HepG2 (cell line): ENCODE results near the gene APBB2. TPM values are rescaled to one million over a fixed set of nuclear protein-coding genes. Genes with fewer than 3 reads are reported as not detected.

ENCODE experiments used
- ATAC-seq: fragments of 200-7000 bp; cut with Tn5 transposase; 3 replicates; pipeline ENCODE4 v1.9.1; 2020; ENCODE audit warnings: mild to moderate bottlenecking, moderate library complexity
- BruUV-seq: library from RNA; stranded (reverse); fragments of 400-500 nt; replicated peaks from 2 replicates; lab custom pipeline; 2021; lab: Mats Ljungman, UMichigan
- CTCF ChIA-PET: fragments of 300-600 bp; formaldehyde crosslinking; extraction: SDS; loops from one replicate; lab custom pipeline; 2021; ENCODE audit warnings: low total read pairs, inconsistent platforms, low intra/inter-chr PET ratio; lab: Yijun Ruan, JAX
- POLR2A ChIA-PET: fragments of 350-600 bp; sonication (Branson Sonifier 250); formaldehyde crosslinking; loops from one replicate; lab custom pipeline; 2020; ENCODE audit warnings: antibody characterized with exemption, inconsistent platforms; lab: Yijun Ruan, JAX
- DNase-seq: peaks from one replicate; pipeline ENCODE4 v3.0.0-alpha.2; 2015; ENCODE audit warnings: low spot score
- FAIRE-seq: peaks from 3 replicates; lab custom pipeline; 2011; peaks lifted over from hg19 to GRCh38; lab: Jason Lieb, UNC
- H2AFZ ChIP-seq: one replicate; pipeline ENCODE4 v1.6.1; 2011; ENCODE audit warnings: low read length, inconsistent platforms
- H3K27ac ChIP-seq: fragments of 300-600 bp; 3 replicates; pipeline ENCODE4 v1.8.0; 2011; ENCODE audit warnings: mixed run types, mild to moderate bottlenecking, mixed read lengths, low read length, inconsistent platforms; ENCODE audit not compliant: insufficient read depth; ENCODE audit errors: extremely low read length
- H3K27me3 ChIP-seq, 2 experiments: fragments of 200-600 bp in 1 of 2; 2 replicates in 1 of 2; 3 replicates in 1 of 2; pipeline versions ENCODE4 v1.6.0 to v1.8.0; 2011; ENCODE audit warnings: low read length in 2 of 2, mild to moderate bottlenecking in 2 of 2, moderate library complexity in 2 of 2, inconsistent platforms in 1 of 2; ENCODE audit not compliant: insufficient read depth in 2 of 2, control insufficient read depth in 1 of 2
- H3K36me3 ChIP-seq, 2 experiments: fragments of 200-600 bp in 1 of 2; replicated peaks in 1 of 2; 2 replicates in 1 of 2; 3 replicates in 1 of 2; pipeline versions ENCODE4 v1.5.1 to v1.8.0; 2011; ENCODE audit warnings: low read length in 2 of 2, inconsistent platforms in 1 of 2; ENCODE audit not compliant: insufficient read depth in 2 of 2, control insufficient read depth in 1 of 2
- H3K4me1 ChIP-seq: 2 replicates; pipeline ENCODE4 v1.5.1; 2012; ENCODE audit warnings: low read length, inconsistent platforms; ENCODE audit not compliant: insufficient read depth
- H3K4me2 ChIP-seq: 2 replicates; pipeline ENCODE4 v1.6.0; 2011; ENCODE audit warnings: low read depth, low read length, inconsistent platforms
- H3K4me3 ChIP-seq, 3 experiments: fragments of 200-600 bp in 1 of 3; sonication (generic), shearing (Covaris generic) in 1 of 3; replicated peaks in 1 of 3; 2 replicates each; pipeline ENCODE4 v1.5.1; 2011 to 2016; ENCODE audit warnings: low read length in 3 of 3, inconsistent platforms in 2 of 3, low read depth in 2 of 3, mild to moderate bottlenecking in 2 of 3, control low read depth in 1 of 3, mixed read lengths in 1 of 3; ENCODE audit not compliant: insufficient read depth in 1 of 3
- H3K79me2 ChIP-seq: one replicate; pipeline ENCODE4 v1.6.1; 2011; ENCODE audit warnings: low read length, inconsistent platforms; ENCODE audit not compliant: insufficient read depth
- H3K9ac ChIP-seq: 2 replicates; pipeline ENCODE4 v1.6.0; 2011; ENCODE audit warnings: mild to moderate bottlenecking, low read depth, low read length, inconsistent platforms; ENCODE audit not compliant: insufficient read depth
- H3K9me3 ChIP-seq: 2 replicates; pipeline ENCODE4 v1.5.1; 2012; ENCODE audit warnings: mild to moderate bottlenecking, low read length
- H4K20me1 ChIP-seq: 2 replicates; pipeline ENCODE4 v1.6.0; 2011; ENCODE audit warnings: inconsistent platforms, mild to moderate bottlenecking, low read length, moderate library complexity; ENCODE audit not compliant: insufficient read depth
- SKI ChIP-seq: fragments of 450-650 bp; IDR thresholded peaks from one replicate; pipeline ENCODE4 v1.6.1; 2018; ENCODE audit warnings: mild to moderate bottlenecking; ENCODE audit not compliant: partially characterized antibody
- SMYD3 ChIP-seq: sonication (generic); formaldehyde crosslinking; IDR thresholded peaks from 2 replicates; pipeline ENCODE4 v1.8.1; 2023; ENCODE audit warnings: mild to moderate bottlenecking, missing genetic modification reagents
- SOX6 ChIP-seq, 2 experiments: fragments of 450-650 bp in 1 of 2; sonication (generic) in 1 of 2; formaldehyde crosslinking in 1 of 2; IDR thresholded peaks; 2 replicates each; pipeline versions ENCODE4 v1.4.0 to v1.6.1; 2017 to 2020; ENCODE audit warnings: antibody characterized with exemption in 1 of 2, mild to moderate bottlenecking in 1 of 2, missing genetic modification reagents in 1 of 2
- THAP9 ChIP-seq: sonication (generic); formaldehyde crosslinking; IDR thresholded peaks from 2 replicates; pipeline ENCODE4; 2020; ENCODE audit warnings: missing genetic modification reagents, mild to moderate bottlenecking, borderline replicate concordance
- USF2 ChIP-seq, 2 experiments: sonication (generic) in 1 of 2; formaldehyde crosslinking in 1 of 2; IDR thresholded peaks; 2 replicates each; pipeline versions ENCODE4 v1.5.1 to v1.6.1; 2011 to 2020; ENCODE audit warnings: borderline replicate concordance in 1 of 2, low read depth in 1 of 2, low read length in 1 of 2, mild to moderate bottlenecking in 1 of 2, missing genetic modification reagents in 1 of 2, moderate library complexity in 1 of 2
- ZBTB33 ChIP-seq: sonication (generic); formaldehyde crosslinking; IDR thresholded peaks from 2 replicates; pipeline ENCODE4 v1.4.0; 2020; ENCODE audit warnings: missing genetic modification reagents
- ZBTB8A ChIP-seq: sonication (generic); formaldehyde crosslinking; IDR thresholded peaks from 2 replicates; pipeline ENCODE4 v1.4.0; 2020; ENCODE audit warnings: mild to moderate bottlenecking, low read depth, missing genetic modification reagents, borderline replicate concordance
- ZC3H13 ChIP-seq: sonication (generic); formaldehyde crosslinking; IDR thresholded peaks from 2 replicates; pipeline ENCODE4 v1.8.1; 2023; ENCODE audit warnings: mild to moderate bottlenecking, missing genetic modification reagents, moderate library complexity
- ZNF224 ChIP-seq: sonication (generic); formaldehyde crosslinking; IDR thresholded peaks from 2 replicates; pipeline ENCODE4 v1.5.0; 2020; ENCODE audit warnings: mild to moderate bottlenecking, missing genetic modification reagents
- WGBS: methylation state at CpG from one replicate; pipeline ENCODE4 v1.1.6; 2017; ENCODE audit warnings: low lambda C conversion rate; 5-methylcytosine and 5-hydroxymethylcytosine counted together
- in situ Hi-C: cut with HindIII; loops from 2 replicates; pipeline ENCODE4 v1.10.0; 2017; ENCODE audit warnings: low pct_unique_long_range_greater_than_20kb; ENCODE audit not compliant: extremely low pct_ligation_motif_present
- intact Hi-C: fragments of 100-400 bp; cut with micrococcal nuclease; formaldehyde crosslinking; loops from one replicate; pipeline ENCODE4 v1.10.0; 2022; ENCODE audit not compliant: unreplicated experiment
- polyA plus RNA-seq, 8 experiments: library from polyadenylated mRNA; depleted of rRNA in 3 of 8; stranded (reverse) in 7 of 8; unstranded in 1 of 8; fragments of >200 nt; fragmentation: Illumina TruSeq in 4 of 8; extraction: Trizol in 4 of 8; gene quantifications; 2 replicates each; pipeline versions ENCODE4 v1.2.1 to v1.2.3, GENCODE V29; 2011 to 2016; ENCODE audit warnings: low read depth in 4 of 8, missing spikeins in 1 of 8, mixed read lengths in 1 of 8; ENCODE audit not compliant: insufficient read depth in 1 of 8
- total RNA-seq, 5 experiments: library from RNA; depleted of rRNA; stranded (reverse); fragments of >200 nt; fragmentation: Illumina TruSeq; extraction: Trizol; gene quantifications; 2 replicates each; pipeline ENCODE4 v1.2.3, GENCODE V29; 2016; ENCODE audit warnings: low read depth in 1 of 5
- TF ChIP-seq, protein P1 (sequence below): sonication (generic); formaldehyde crosslinking; IDR thresholded peaks from 2 replicates; pipeline ENCODE4 v1.4.0; 2020; ENCODE audit warnings: missing genetic modification reagents, borderline replicate concordance
- TF ChIP-seq, protein P2 (sequence below): sonication (generic); formaldehyde crosslinking; IDR thresholded peaks from 2 replicates; pipeline ENCODE4 v1.8.0; 2022; ENCODE audit warnings: mild to moderate bottlenecking, missing genetic modification reagents, moderate library complexity

Gene APBB2
- total and polyA plus RNA-seq, 2 of the 13 experiments (the other 11 are each of a cell fraction or from before 2014, with no cell fraction given), result 11.7 to 17.0 TPM

DNA sequence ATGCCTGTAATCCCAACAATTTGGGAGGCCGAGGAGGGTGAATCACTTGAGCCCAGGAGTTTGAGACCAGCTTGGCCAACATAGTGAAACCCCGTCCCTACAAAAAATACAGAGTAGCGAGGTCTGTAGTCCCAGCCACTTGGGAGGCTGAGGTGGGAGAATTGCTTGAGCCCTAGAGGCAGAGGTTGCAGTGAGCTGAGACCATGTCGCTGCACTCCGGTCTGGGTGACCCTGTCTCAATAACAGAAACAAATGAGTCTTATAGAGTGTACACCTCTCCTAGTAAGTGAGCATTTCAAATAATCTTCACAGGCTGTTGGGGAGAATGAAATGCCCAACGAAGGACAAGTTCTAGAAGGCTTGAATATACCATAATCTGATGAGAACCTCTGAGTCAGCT is 47.9 kb upstream of the APBB2 start (continued):
- TF ChIP-seq, protein P1, sequence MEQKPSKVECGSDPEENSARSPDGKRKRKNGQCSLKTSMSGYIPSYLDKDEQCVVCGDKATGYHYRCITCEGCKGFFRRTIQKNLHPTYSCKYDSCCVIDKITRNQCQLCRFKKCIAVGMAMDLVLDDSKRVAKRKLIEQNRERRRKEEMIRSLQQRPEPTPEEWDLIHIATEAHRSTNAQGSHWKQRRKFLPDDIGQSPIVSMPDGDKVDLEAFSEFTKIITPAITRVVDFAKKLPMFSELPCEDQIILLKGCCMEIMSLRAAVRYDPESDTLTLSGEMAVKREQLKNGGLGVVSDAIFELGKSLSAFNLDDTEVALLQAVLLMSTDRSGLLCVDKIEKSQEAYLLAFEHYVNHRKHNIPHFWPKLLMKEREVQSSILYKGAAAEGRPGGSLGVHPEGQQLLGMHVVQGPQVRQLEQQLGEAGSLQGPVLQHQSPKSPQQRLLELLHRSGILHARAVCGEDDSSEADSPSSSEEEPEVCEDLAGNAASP, result no peak
- TF ChIP-seq ZBTB8A (no peak), ZBTB33 (no peak)

DNA sequence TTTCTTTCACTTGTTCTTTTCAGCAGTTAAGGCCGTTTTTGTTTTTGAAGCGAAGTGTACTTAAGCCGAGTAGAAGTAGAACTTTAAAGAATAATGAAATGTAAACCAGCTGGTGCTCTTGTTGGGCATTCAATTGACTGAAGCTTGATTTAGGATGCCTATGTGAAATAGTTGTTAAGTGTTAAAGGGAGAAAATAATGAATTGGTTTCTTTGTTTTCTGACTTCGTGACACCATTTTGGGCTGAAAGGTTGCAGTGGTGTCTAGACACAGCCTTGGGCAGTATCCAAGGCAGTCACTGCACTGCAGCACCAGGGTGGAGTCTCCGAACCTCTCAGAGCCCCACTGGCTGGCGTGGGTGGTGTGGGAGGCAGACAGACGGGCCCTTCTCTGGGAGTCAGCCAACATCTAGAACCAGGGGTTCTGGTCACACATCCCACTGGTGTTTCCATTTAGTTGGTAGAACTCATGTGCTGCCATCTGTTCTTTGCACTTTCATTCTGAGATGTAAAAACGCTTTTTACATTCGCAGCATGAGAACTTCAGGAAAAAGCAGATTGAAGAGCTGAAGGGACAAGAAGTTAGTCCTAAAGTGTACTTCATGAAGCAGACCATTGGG is 45.9 kb upstream of the APBB2 start:
- in situ Hi-C loops (loop anchor here (10.0 kb wide), 1 partner anchor 625 kb away; no protein-coding TSS in a partner anchor), intact Hi-C loops (no loop called here)
- ChIA-PET CTCF (no interaction called here), POLR2A (no interaction called here)
- Histone ChIP-seq H3K27ac (no peak overlapping the region), H3K4me3 (no peak overlapping the region), H3K4me2 (no peak overlapping the region), H4K20me1 (no peaks in the 10 kb centered on the region), H3K9ac (no peak overlapping the region), H3K9me3 (no peaks in the 10 kb centered on the region), H3K36me3 (no peaks in the 10 kb centered on the region), H2AFZ (no peak overlapping the region), H3K79me2 (no peaks in the 10 kb centered on the region), H3K4me1 (no peaks in the 10 kb centered on the region), H3K27me3 (peaks cover 3 to 47% of the 10 kb centered on the region in 2 experiments)
- ATAC-seq, result no peak
- no peak for DNase-seq
- FAIRE-seq, result no peak
- WGBS, result 47% methylated on average over 9 of the region's 9 CpGs
- no TSS peak for BruUV-seq
- TF ChIP-seq SKI (no peak), USF2 (IDR thresholded peaks at IDR 0.05; ENCODE audit: low read depth, low read length) (no peak), USF2 (CRISPR knock-in tag; IDR thresholded peaks at IDR 0.05; ENCODE audit: borderline replicate concordance) (no peak), SMYD3 (no peak), SOX6 (IDR thresholded peaks at IDR 0.05) (no peak), SOX6 (CRISPR knock-in tag; IDR thresholded peaks at IDR 0.05) (no peak), ZC3H13 (no peak), ZNF224 (CRISPR knock-in tag) (no peak), THAP9 (CRISPR knock-in tag) (no peak)
- TF ChIP-seq, protein P2, sequence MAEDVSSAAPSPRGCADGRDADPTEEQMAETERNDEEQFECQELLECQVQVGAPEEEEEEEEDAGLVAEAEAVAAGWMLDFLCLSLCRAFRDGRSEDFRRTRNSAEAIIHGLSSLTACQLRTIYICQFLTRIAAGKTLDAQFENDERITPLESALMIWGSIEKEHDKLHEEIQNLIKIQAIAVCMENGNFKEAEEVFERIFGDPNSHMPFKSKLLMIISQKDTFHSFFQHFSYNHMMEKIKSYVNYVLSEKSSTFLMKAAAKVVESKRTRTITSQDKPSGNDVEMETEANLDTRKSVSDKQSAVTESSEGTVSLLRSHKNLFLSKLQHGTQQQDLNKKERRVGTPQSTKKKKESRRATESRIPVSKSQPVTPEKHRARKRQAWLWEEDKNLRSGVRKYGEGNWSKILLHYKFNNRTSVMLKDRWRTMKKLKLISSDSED (CRISPR knock-in tag), result no peak
